OCI-LY7 (cell line): ENCODE measurements around the gene IPO13. TPM values are rescaled to one million over a fixed set of nuclear protein-coding genes. Genes with fewer than 3 reads are reported as not detected.

Experiments
- BruUV-seq: library from RNA; stranded (reverse); fragments of 400-500 nt; replicated peaks from 2 replicates; lab custom pipeline; 2021; lab: Mats Ljungman, UMichigan
- CTCF ChIA-PET: fragments of 300-600 bp; sonication (Branson Sonifier 250); formaldehyde crosslinking; loops from one replicate; lab custom pipeline; 2022; ENCODE audit warnings: antibody characterized with exemption; ENCODE audit not compliant: unreplicated experiment; lab: Charles Lee
- POLR2A ChIA-PET: fragments of 300-600 bp; sonication (Branson Sonifier 250); formaldehyde crosslinking; loops from one replicate; lab custom pipeline; 2022; ENCODE audit warnings: antibody characterized with exemption; lab: Charles Lee
- DNase-seq: peaks from one replicate; pipeline ENCODE4 v3.0.0-alpha.2; 2015; ENCODE audit warnings: low spot score
- H2AFZ ChIP-seq: fragments of 200-600 bp; sonication (generic), shearing (Covaris generic); 2 replicates; pipeline ENCODE4 v1.6.1; 2014; ENCODE audit warnings: mild to moderate bottlenecking, antibody characterized with exemption, low read length, moderate library complexity
- H3K27ac ChIP-seq: fragments of 200-600 bp; sonication (generic); 2 replicates; pipeline ENCODE4 v1.5.1; 2014; ENCODE audit warnings: mixed run types, low read depth, mild to moderate bottlenecking, moderate library complexity, low read length, inconsistent platforms; ENCODE audit not compliant: poor library complexity, severe bottlenecking
- H3K36me3 ChIP-seq: fragments of 200-600 bp; sonication (generic); 2 replicates; pipeline ENCODE4 v1.6.1; 2014; ENCODE audit warnings: mild to moderate bottlenecking, antibody characterized with exemption, low read length, moderate library complexity, mixed read lengths; ENCODE audit not compliant: insufficient read depth
- H3K4me1 ChIP-seq: fragments of 200-600 bp; sonication (generic); 2 replicates; pipeline ENCODE4 v1.5.1; 2014; ENCODE audit warnings: mild to moderate bottlenecking, low read length; ENCODE audit not compliant: insufficient read depth, poor library complexity, severe bottlenecking
- H3K4me2 ChIP-seq: fragments of 200-600 bp; sonication (generic); 2 replicates; pipeline ENCODE4 v1.6.1; 2014; ENCODE audit warnings: mild to moderate bottlenecking, low read length
- H3K4me3 ChIP-seq: fragments of 200-600 bp; sonication (generic); 2 replicates; pipeline ENCODE4 v1.5.1; 2014; ENCODE audit warnings: mild to moderate bottlenecking, low read depth, low read length; ENCODE audit not compliant: poor library complexity, severe bottlenecking
- H3K79me2 ChIP-seq: fragments of 200-600 bp; sonication (generic); 2 replicates; pipeline ENCODE4 v1.6.1; 2016; ENCODE audit warnings: low read depth, mild to moderate bottlenecking, low read length, moderate library complexity, mixed read lengths; ENCODE audit not compliant: insufficient read depth
- H3K9me2 ChIP-seq: fragments of 200-600 bp; sonication (generic); 2 replicates; pipeline ENCODE4 v1.6.1; 2016; ENCODE audit warnings: mild to moderate bottlenecking, low read length, mixed read lengths; ENCODE audit not compliant: insufficient read depth
- H3K9me3 ChIP-seq: fragments of 200-600 bp; sonication (generic); 2 replicates; pipeline ENCODE4 v1.6.1; 2014; ENCODE audit warnings: mild to moderate bottlenecking, mixed run types, low read length, mixed read lengths
- H4K20me1 ChIP-seq: fragments of 200-600 bp; sonication (generic); 2 replicates; pipeline ENCODE4 v1.6.1; 2014; ENCODE audit warnings: mild to moderate bottlenecking, antibody characterized with exemption, low read length, moderate library complexity, mixed read lengths; ENCODE audit not compliant: insufficient read depth
- CTCF ChIP-seq: fragments of 200-600 bp; sonication (generic); conservative IDR thresholded peaks from 2 replicates; pipeline ENCODE4 v1.5.1; 2014; ENCODE audit warnings: mild to moderate bottlenecking, antibody characterized with exemption, low read length, moderate library complexity, mixed read lengths
- EZH2phosphoT487 ChIP-seq: fragments of 200-600 bp; sonication (generic); IDR thresholded peaks from 2 replicates; pipeline ENCODE4 v1.6.1; 2018; ENCODE audit warnings: low read depth, borderline replicate concordance, mild to moderate bottlenecking, mixed run types, antibody characterized with exemption, low read length, moderate library complexity, mixed read lengths
- intact Hi-C: fragments of 100-400 bp; cut with micrococcal nuclease; formaldehyde crosslinking; loops from one replicate; pipeline ENCODE4 v1.10.0; 2022; ENCODE audit not compliant: unreplicated experiment
- total RNA-seq, 2 experiments: library from RNA; depleted of rRNA in 1 of 2; stranded (reverse); fragments of >200 nt in 1 of 2; shearing (Covaris generic) in 1 of 2; gene quantifications; 2 replicates each; pipeline ENCODE4 v1.2.3, GENCODE V29; 2014 to 2022

IPO13 gene
- total RNA-seq, 2 experiments from 2014 or later: 17.8 to 24.1 TPM

- BruUV-seq: no TSS peak
Measured at GRCh38 chr1:43924516-43924915, 22.2 kb upstream of the IPO13 start.

GRCh38 chr1:43925846-43926245 lies 20.9 kb upstream of the IPO13 start:
- H3K9me3 ChIP-seq: no peaks in the 10 kb centered on the region
- no peak overlapping the region for H3K27ac ChIP-seq
- no peak for DNase-seq
- no peaks in the 10 kb centered on the region for H3K36me3 ChIP-seq
- no peaks in the 10 kb centered on the region for H3K4me1 ChIP-seq
- no peak overlapping the region for H3K4me3 ChIP-seq
- no TSS peak for BruUV-seq
- no peaks in the 10 kb centered on the region for H4K20me1 ChIP-seq
- CTCF ChIA-PET: no interaction called here
- intact Hi-C loops: no loop called here
- H3K4me2 ChIP-seq: no peak overlapping the region
- no peak overlapping the region for H2AFZ ChIP-seq
- no peaks in the 10 kb centered on the region for H3K79me2 ChIP-seq
- TF ChIP-seq EZH2phosphoT487 (no peak), CTCF (no peak)
- POLR2A ChIA-PET: no interaction called here
- H3K9me2 ChIP-seq: no peaks in the 10 kb centered on the region

More at GRCh38 chr1:43924516-43924915, 22.2 kb upstream of the IPO13 start:
- no peak for DNase-seq
- ChIA-PET CTCF (no interaction called here), POLR2A (interaction anchor here (0.6 kb wide), 2 partner anchors 13 to 250 kb away, joined by 3 to 5 read pairs; no protein-coding TSS in a partner anchor)
- no peaks in the 10 kb centered on the region for H3K79me2 ChIP-seq
- no peaks in the 10 kb centered on the region for H3K9me3 ChIP-seq
- H3K27ac ChIP-seq: no peak overlapping the region
- H3K4me2 ChIP-seq: no peak overlapping the region
- TF ChIP-seq CTCF (no peak), EZH2phosphoT487 (no peak)
- H3K9me2 ChIP-seq: no peaks in the 10 kb centered on the region
- H3K4me1 ChIP-seq: no peaks in the 10 kb centered on the region
- H3K4me3 ChIP-seq: no peak overlapping the region
- H3K36me3 ChIP-seq: no peaks in the 10 kb centered on the region
- H2AFZ ChIP-seq: no peak overlapping the region
- H4K20me1 ChIP-seq: no peaks in the 10 kb centered on the region
- intact Hi-C loops: no loop called here

GRCh38 chr1:43930168-43930948 lies 16.4 kb upstream of the IPO13 start:
- no peaks in the 10 kb centered on the region for H3K79me2 ChIP-seq
- H2AFZ ChIP-seq: no peak overlapping the region
- no peaks in the 10 kb centered on the region for H3K9me2 ChIP-seq
- H3K4me3 ChIP-seq: no peak overlapping the region
- DNase-seq: peak; percentile 49
- no peak overlapping the region for H3K4me2 ChIP-seq
- ChIA-PET CTCF (interaction anchor here (0.5 to 1.7 kb wide), 3 partner anchors 15 to 167 kb away, joined by 3 to 8 read pairs (median 4); no protein-coding TSS in a partner anchor), POLR2A (interaction anchor here (0.5 kb wide), 1 partner anchor 116 kb away, joined by 3 read pairs; no protein-coding TSS in a partner anchor)
- H4K20me1 ChIP-seq: no peaks in the 10 kb centered on the region
- intact Hi-C loops: loop anchor here (5.0 kb wide), 1 partner anchor 93 kb away; no protein-coding TSS in a partner anchor
- no peak overlapping the region for H3K27ac ChIP-seq
- no peaks in the 10 kb centered on the region for H3K4me1 ChIP-seq
- no peaks in the 10 kb centered on the region for H3K9me3 ChIP-seq
- BruUV-seq: no TSS peak
- TF ChIP-seq CTCF: peak; percentile 78
- no peak for TF ChIP-seq EZH2phosphoT487
- H3K36me3 ChIP-seq: no peaks in the 10 kb centered on the region
